Mammary epithelial cell (primary cell): ENCODE measurements around the gene CEP112.

Source experiments
- EZH2 ChIP-seq: IDR thresholded peaks from 2 replicates; pipeline ENCODE4 v1.6.1; 2012; ENCODE audit warnings: low read length, inconsistent platforms, borderline replicate concordance
- TF ChIP-seq, protein P1 (sequence below), 2 donors: IDR thresholded peaks in 1 of 2; conservative IDR thresholded peaks in 1 of 2; 2 replicates each; pipeline ENCODE4 v1.5.1; 2011 to 2012; ENCODE audit warnings: inconsistent platforms in 2 of 2, low read length in 2 of 2, mild to moderate bottlenecking in 2 of 2, control low read depth in 1 of 2, low read depth in 1 of 2; ENCODE audit not compliant: insufficient read depth in 1 of 2; ENCODE audit errors: extremely low read depth in 1 of 2

DNA sequence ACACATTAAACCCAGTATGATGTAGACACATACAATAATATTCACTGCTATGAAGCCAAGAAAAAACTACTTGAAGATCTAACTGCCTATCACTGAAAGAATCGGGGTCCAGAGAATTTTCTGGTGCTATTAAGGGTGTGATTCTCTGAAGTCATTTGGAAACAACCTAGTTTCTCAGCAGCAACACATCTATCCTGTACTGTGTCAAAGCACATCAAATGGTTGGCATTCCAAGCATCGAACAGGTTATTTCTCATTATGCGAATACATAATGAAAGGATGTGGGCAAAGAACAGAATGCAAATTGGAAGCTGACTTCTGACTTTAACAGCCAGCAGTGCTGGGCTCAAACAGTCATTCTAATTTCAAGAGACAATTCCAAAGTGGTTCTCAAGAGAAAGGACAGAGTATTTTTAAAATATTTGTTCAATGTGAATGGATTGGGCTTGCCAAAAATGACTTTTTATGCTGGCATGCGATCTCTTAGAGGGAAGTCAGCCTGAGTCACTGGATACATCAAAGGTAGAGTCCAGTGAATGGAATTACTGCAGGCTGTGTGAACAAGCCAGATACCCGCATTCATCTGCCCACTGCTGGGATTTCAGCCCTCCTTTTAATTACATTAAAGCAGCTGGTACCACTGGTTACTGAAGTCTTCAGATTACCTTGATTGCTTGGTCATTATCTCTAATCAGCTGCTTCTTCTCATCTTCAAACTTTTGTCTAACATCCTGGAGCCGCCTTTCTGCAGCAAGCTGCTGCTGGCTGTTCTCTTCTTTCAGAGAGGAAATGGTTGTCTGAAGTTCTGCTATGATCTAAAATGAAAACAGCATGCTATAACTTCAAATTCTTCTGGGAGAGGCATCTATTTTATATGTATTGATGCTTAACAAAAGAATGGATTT lies 449.3 kb downstream of the CEP112 start:
- no peak for TF ChIP-seq EZH2
- TF ChIP-seq, protein P1, sequence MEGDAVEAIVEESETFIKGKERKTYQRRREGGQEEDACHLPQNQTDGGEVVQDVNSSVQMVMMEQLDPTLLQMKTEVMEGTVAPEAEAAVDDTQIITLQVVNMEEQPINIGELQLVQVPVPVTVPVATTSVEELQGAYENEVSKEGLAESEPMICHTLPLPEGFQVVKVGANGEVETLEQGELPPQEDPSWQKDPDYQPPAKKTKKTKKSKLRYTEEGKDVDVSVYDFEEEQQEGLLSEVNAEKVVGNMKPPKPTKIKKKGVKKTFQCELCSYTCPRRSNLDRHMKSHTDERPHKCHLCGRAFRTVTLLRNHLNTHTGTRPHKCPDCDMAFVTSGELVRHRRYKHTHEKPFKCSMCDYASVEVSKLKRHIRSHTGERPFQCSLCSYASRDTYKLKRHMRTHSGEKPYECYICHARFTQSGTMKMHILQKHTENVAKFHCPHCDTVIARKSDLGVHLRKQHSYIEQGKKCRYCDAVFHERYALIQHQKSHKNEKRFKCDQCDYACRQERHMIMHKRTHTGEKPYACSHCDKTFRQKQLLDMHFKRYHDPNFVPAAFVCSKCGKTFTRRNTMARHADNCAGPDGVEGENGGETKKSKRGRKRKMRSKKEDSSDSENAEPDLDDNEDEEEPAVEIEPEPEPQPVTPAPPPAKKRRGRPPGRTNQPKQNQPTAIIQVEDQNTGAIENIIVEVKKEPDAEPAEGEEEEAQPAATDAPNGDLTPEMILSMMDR (conservative IDR thresholded peaks at IDR 0.05 in 1 of 2, IDR thresholded peaks at IDR 0.05 in 1 of 2; ENCODE audit: extremely low read depth in 1 of 2, insufficient read depth in 1 of 2, low read depth in 1 of 2, low read length in 2 of 2), result no peak
